SW480 (cell line): ENCODE results near the gene TRAPPC2L.

ENCODE experiments used
- DNase-seq: peaks from one replicate; pipeline ENCODE4 v3.0.0-alpha.2; 2016; ENCODE audit warnings: low spot score

The TRAPPC2L gene

DNA sequence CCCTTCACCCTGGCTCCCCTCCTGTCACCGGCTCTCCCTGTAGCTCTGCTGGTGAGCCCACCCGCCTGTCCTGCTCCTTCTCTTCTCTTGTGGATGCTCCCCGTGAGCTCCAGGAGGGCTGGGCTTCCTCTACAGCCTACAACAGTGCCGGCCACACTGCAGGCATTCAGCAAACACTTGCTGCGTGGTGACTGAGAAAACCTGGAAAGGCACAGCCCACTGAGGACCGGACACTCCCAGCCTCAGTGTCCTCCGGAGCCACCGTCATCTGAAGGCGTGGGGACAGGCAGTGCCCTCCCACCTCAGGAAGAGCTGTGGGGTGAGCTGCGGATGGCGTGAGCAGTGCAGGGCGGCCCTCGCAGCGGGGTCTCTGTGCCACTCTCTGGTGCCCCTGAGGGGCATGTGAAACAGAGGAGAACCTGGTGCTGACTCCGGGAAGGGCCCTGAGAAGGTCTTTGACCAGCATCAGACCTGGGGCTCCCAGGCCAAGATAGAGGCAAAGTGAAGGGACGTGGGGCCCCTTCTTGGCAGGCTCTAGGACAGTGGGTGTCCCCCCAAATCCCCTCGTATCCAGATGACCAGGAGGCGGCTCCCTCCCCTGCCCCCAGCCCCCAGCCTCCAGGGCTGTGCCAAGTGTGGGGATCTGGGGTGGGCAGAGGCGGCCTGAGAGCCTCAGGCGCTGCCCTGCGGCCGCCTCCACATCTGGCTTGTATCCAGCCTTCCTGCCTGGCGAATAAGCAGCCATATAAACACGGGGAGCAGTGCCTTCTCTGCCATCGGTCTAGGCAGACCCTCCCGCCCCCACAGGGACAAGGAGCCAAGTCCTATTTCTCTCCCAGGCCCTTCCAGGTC lies 53.6 kb downstream of the TRAPPC2L start:
- DNase-seq = no peak

GRCh38 chr16:88911136-88911945 lies 54.4 kb downstream of the TRAPPC2L start:
- DNase-seq = no peak

DNA sequence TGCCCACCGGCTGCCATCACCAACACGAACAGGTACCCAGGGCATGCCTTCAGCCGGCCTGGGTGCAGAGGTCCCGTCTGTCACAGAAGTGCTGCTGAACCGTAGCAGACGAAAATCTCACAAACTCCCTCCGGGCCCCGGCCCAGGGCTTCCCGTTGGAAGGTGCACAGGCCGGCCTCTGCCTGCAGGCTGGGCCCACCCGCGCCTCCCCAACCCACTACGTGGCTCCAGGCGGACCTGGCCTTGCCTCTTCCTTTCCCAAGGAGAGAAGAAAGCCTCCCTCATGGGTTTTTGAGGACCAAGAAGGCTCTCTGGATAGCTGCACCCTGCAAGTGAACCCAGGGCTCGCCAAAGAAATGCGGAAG lies 55.0 kb downstream of the TRAPPC2L start:
- DNase-seq = no peak
